Measurements from ENCODE around the gene KCNIP1. TPM values are rescaled to one million over a fixed set of nuclear protein-coding genes. Genes with fewer than 3 reads are reported as not detected.

The KCNIP1 gene
- total RNA-seq, 1 donor from 2014 or later: 12.6 TPM

- peaks cover 5% of the 10 kb centered on the region for H3K4me1 Mint-ChIP-seq (ENCODE audit: unreplicated experiment)
- peaks cover 3% of the 10 kb centered on the region for H3K9me3 Mint-ChIP-seq (ENCODE audit: unreplicated experiment)
- TF ChIP-seq CTCF (IDR thresholded peaks at IDR 0.05): no peak
- H3K4me3 Mint-ChIP-seq (ENCODE audit: unreplicated experiment): no peak overlapping the region
- no peak for DNase-seq (ENCODE audit: extremely low spot score, unreplicated experiment)
- H3K36me3 Mint-ChIP-seq (ENCODE audit: unreplicated experiment): no peaks in the 10 kb centered on the region
- H3K27ac Mint-ChIP-seq (ENCODE audit: unreplicated experiment): no peak overlapping the region
- no peaks in the 10 kb centered on the region for H3K27me3 Mint-ChIP-seq (ENCODE audit: unreplicated experiment)
Observed at GRCh38 chr5:170518277-170518676, 14.5 kb downstream of the KCNIP1 start.

GRCh38 chr5:170519549-170519948, 15.7 kb downstream of the KCNIP1 start:
- peak overlapping the region; percentile 66 for H3K27ac Mint-ChIP-seq (ENCODE audit: unreplicated experiment)
- H3K27me3 Mint-ChIP-seq (ENCODE audit: unreplicated experiment): no peaks in the 10 kb centered on the region
- no peak for DNase-seq (ENCODE audit: extremely low spot score, unreplicated experiment)
- no peak overlapping the region for H3K4me3 Mint-ChIP-seq (ENCODE audit: unreplicated experiment)
- peaks cover 3% of the 10 kb centered on the region for H3K9me3 Mint-ChIP-seq (ENCODE audit: unreplicated experiment)
- no peaks in the 10 kb centered on the region for H3K36me3 Mint-ChIP-seq (ENCODE audit: unreplicated experiment)
- peaks cover 2% of the 10 kb centered on the region for H3K4me1 Mint-ChIP-seq (ENCODE audit: unreplicated experiment)
- no peak for TF ChIP-seq CTCF (IDR thresholded peaks at IDR 0.05)

- Mint-ChIP-seq H3K9me3 (ENCODE audit: unreplicated experiment) (peaks cover 3% of the 10 kb centered on the region), H3K27me3 (ENCODE audit: unreplicated experiment) (no peaks in the 10 kb centered on the region), H3K36me3 (ENCODE audit: unreplicated experiment) (no peaks in the 10 kb centered on the region), H3K27ac (ENCODE audit: unreplicated experiment) (peak overlapping the region; percentile 86), H3K4me3 (ENCODE audit: unreplicated experiment) (no peak overlapping the region), H3K4me1 (ENCODE audit: unreplicated experiment) (peaks cover 4% of the 10 kb centered on the region)
- no peak for DNase-seq (ENCODE audit: extremely low spot score, unreplicated experiment)
- no peak for TF ChIP-seq CTCF (IDR thresholded peaks at IDR 0.05)
Observed at GRCh38 chr5:170520372-170520771, 16.6 kb downstream of the KCNIP1 start.

GRCh38 chr5:170522211-170523141, 18.7 kb downstream of the KCNIP1 start:
- Mint-ChIP-seq H3K36me3 (ENCODE audit: unreplicated experiment) (no peaks in the 10 kb centered on the region), H3K4me1 (ENCODE audit: unreplicated experiment) (peaks cover 6% of the 10 kb centered on the region), H3K9me3 (ENCODE audit: unreplicated experiment) (peaks cover 3% of the 10 kb centered on the region), H3K4me3 (ENCODE audit: unreplicated experiment) (no peak overlapping the region), H3K27me3 (ENCODE audit: unreplicated experiment) (no peaks in the 10 kb centered on the region), H3K27ac (ENCODE audit: unreplicated experiment) (peak overlapping the region; percentile 86)
- TF ChIP-seq CTCF (IDR thresholded peaks at IDR 0.05): no peak
- DNase-seq (ENCODE audit: extremely low spot score, unreplicated experiment): peak; percentile 95

- Mint-ChIP-seq H3K9me3 (ENCODE audit: unreplicated experiment) (peaks cover 3% of the 10 kb centered on the region), H3K4me3 (ENCODE audit: unreplicated experiment) (no peak overlapping the region), H3K4me1 (ENCODE audit: unreplicated experiment) (peaks cover 10% of the 10 kb centered on the region), H3K27me3 (ENCODE audit: unreplicated experiment) (no peaks in the 10 kb centered on the region), H3K27ac (ENCODE audit: unreplicated experiment) (peak overlapping the region; percentile 86), H3K36me3 (ENCODE audit: unreplicated experiment) (no peaks in the 10 kb centered on the region)
- TF ChIP-seq CTCF (IDR thresholded peaks at IDR 0.05): no peak
- DNase-seq (ENCODE audit: extremely low spot score, unreplicated experiment): no peak
Observed at GRCh38 chr5:170523142-170523551, 19.3 kb downstream of the KCNIP1 start.

Measured in osteocyte (in vitro differentiated cells).